Medulla oblongata (tissue), 1 donor: ENCODE measurements around the gene VDAC2.
"Not testable (repeated sequence)": the region's sequence is repeated elsewhere in the genome, so short reads cannot be mapped to it uniquely, and the experiment has no call there.

ENCODE experiments used
- DNase-seq: peaks from one replicate; pipeline ENCODE4 v3.0.0-alpha.2; 2015; ENCODE audit errors: extremely low spot score

VDAC2 gene

GRCh38 chr10:75199949-75200348, 10.6 kb upstream of the VDAC2 start:
- not testable (repeated sequence) for DNase-seq

GRCh38 chr10:75201793-75202307, 8.7 kb upstream of the VDAC2 start:
- DNase-seq, result no peak

- no peak for DNase-seq
Measured at GRCh38 chr10:75202321-75203045, 8.1 kb upstream of the VDAC2 start.

- DNase-seq, result not testable (repeated sequence)
Measured at GRCh38 chr10:75203046-75203620, 7.5 kb upstream of the VDAC2 start.

GRCh38 chr10:75203724-75204123, 6.9 kb upstream of the VDAC2 start:
- no peak for DNase-seq

GRCh38 chr10:75205908-75206307, 4.7 kb upstream of the VDAC2 start:
- no peak for DNase-seq

- DNase-seq, result not testable (repeated sequence)
Measured at GRCh38 chr10:75206638-75207037, 4.0 kb upstream of the VDAC2 start.

GRCh38 chr10:75207079-75207856, 3.3 kb upstream of the VDAC2 start:
- no peak for DNase-seq

- DNase-seq, result no peak
Measured at GRCh38 chr10:75207857-75208144, 2.8 kb upstream of the VDAC2 start.

GRCh38 chr10:75208181-75208580, 2.4 kb upstream of the VDAC2 start:
- DNase-seq, result no peak

GRCh38 chr10:75209086-75209920, 1.3 kb upstream of the VDAC2 start:
- DNase-seq, result no peak

- peak; percentile 64 for DNase-seq
Measured at GRCh38 chr10:75209921-75210281, 695 bp upstream of the VDAC2 start.

GRCh38 chr10:75211007-75211691, 553 bp downstream of the VDAC2 start:
- DNase-seq, result no peak

- DNase-seq, result no peak
Measured at GRCh38 chr10:75212343-75212742, 1.7 kb downstream of the VDAC2 start.

GRCh38 chr10:75220274-75220673, 9.7 kb downstream of the VDAC2 start:
- no peak for DNase-seq

GRCh38 chr10:75221492-75221891, 10.9 kb downstream of the VDAC2 start:
- not testable (repeated sequence) for DNase-seq

- DNase-seq, result no peak
Measured at GRCh38 chr10:75223507-75223906, 12.9 kb downstream of the VDAC2 start.

- DNase-seq, result no peak
Measured at GRCh38 chr10:75226095-75226494, 15.5 kb downstream of the VDAC2 start.

- DNase-seq, result peak; percentile 29
Measured at GRCh38 chr10:75226656-75227055, 16.1 kb downstream of the VDAC2 start.

- DNase-seq, result no peak
Measured at GRCh38 chr10:75228278-75228677, 17.7 kb downstream of the VDAC2 start.

GRCh38 chr10:75228834-75229233, 18.2 kb downstream of the VDAC2 start:
- no peak for DNase-seq
